H9 (cell line): ENCODE data around the gene PACSIN3. TPM values are rescaled to one million over a fixed set of nuclear protein-coding genes. Genes with fewer than 3 reads are reported as not detected.

Source experiments
- DNase-seq: peaks from one replicate; pipeline ENCODE4 v3.0.0-alpha.2; 2017
- H2AFZ ChIP-seq: one replicate; pipeline ENCODE4 v1.6.1; 2013; ENCODE audit warnings: mild to moderate bottlenecking, low read length, control low read depth, moderate library complexity
- H2AK5ac ChIP-seq: 2 replicates; pipeline ENCODE4 v1.6.1; 2013; ENCODE audit warnings: low read length, control low read depth, mixed read lengths; ENCODE audit not compliant: insufficient read length
- H2BK120ac ChIP-seq: one replicate; pipeline ENCODE4 v1.6.1; 2013; ENCODE audit warnings: low read depth, mild to moderate bottlenecking, low read length, control low read depth, inconsistent platforms; ENCODE audit not compliant: poor library complexity, severe bottlenecking
- H2BK12ac ChIP-seq: 2 replicates; pipeline ENCODE4 v1.6.1; 2013; ENCODE audit warnings: low read length, control low read depth, mixed read lengths, low read depth; ENCODE audit not compliant: insufficient read length
- H2BK15ac ChIP-seq: 2 replicates; pipeline ENCODE4 v1.6.1; 2013; ENCODE audit warnings: low read depth, low read length, control low read depth
- H2BK20ac ChIP-seq: one replicate; pipeline ENCODE4 v1.6.1; 2013; ENCODE audit warnings: low read depth, mild to moderate bottlenecking, low read length, control low read depth, inconsistent platforms; ENCODE audit not compliant: poor library complexity, severe bottlenecking
- H2BK5ac ChIP-seq: 2 replicates; pipeline ENCODE4 v1.6.1; 2013; ENCODE audit warnings: low read length, control low read depth, mixed read lengths; ENCODE audit not compliant: insufficient read length
- H3K14ac ChIP-seq: 2 replicates; pipeline ENCODE4 v1.6.1; 2013; ENCODE audit warnings: low read length, control low read depth; ENCODE audit not compliant: insufficient read depth
- H3K18ac ChIP-seq: 2 replicates; pipeline ENCODE4 v1.6.1; 2013; ENCODE audit warnings: low read depth, mild to moderate bottlenecking, mixed read lengths, low read length, control low read depth; ENCODE audit not compliant: insufficient read length
- H3K23ac ChIP-seq: 2 replicates; pipeline ENCODE4 v1.6.1; 2013; ENCODE audit warnings: low read length, control low read depth, mixed read lengths, low read depth; ENCODE audit not compliant: insufficient read length
- H3K23me2 ChIP-seq: 2 replicates; pipeline ENCODE4 v1.6.1; 2013; ENCODE audit warnings: low read depth, mild to moderate bottlenecking, mixed read lengths, low read length, control low read depth; ENCODE audit not compliant: insufficient read length, poor library complexity, severe bottlenecking
- H3K27ac ChIP-seq: 2 replicates; pipeline ENCODE4 v1.5.1; 2013; ENCODE audit warnings: low read length, control low read depth, mixed read lengths, low read depth; ENCODE audit not compliant: insufficient read length
- H3K27me3 ChIP-seq: 2 replicates; pipeline ENCODE4 v1.6.1; 2013; ENCODE audit warnings: low read length, control low read depth, inconsistent platforms; ENCODE audit not compliant: insufficient read depth
- H3K4ac ChIP-seq: 2 replicates; pipeline ENCODE4 v1.6.1; 2013; ENCODE audit warnings: low read depth, mild to moderate bottlenecking, control low read depth, inconsistent platforms, low read length, moderate library complexity
- H3K4me1 ChIP-seq: 2 replicates; pipeline ENCODE4 v1.6.1; 2013; ENCODE audit warnings: low read length, control low read depth, inconsistent platforms; ENCODE audit not compliant: insufficient read depth
- H3K4me2 ChIP-seq: 2 replicates; pipeline ENCODE4 v1.6.1; 2013; ENCODE audit warnings: low read length, control low read depth, mixed read lengths; ENCODE audit not compliant: insufficient read length, insufficient read depth
- H3K56ac ChIP-seq: 2 replicates; pipeline ENCODE4 v1.6.1; 2013; ENCODE audit warnings: low read depth, mild to moderate bottlenecking, mixed read lengths, low read length, control low read depth; ENCODE audit not compliant: insufficient read length
- H3K79me1 ChIP-seq: 2 replicates; pipeline ENCODE4 v1.6.1; 2013; ENCODE audit warnings: low read depth, mild to moderate bottlenecking, moderate library complexity, low read length, control low read depth, inconsistent platforms; ENCODE audit not compliant: insufficient read depth, poor library complexity, severe bottlenecking
- H3K79me2 ChIP-seq: 2 replicates; pipeline ENCODE4 v1.6.1; 2013; ENCODE audit warnings: low read length, control low read depth, inconsistent platforms; ENCODE audit not compliant: insufficient read depth
- H3K9ac ChIP-seq: 2 replicates; pipeline ENCODE4 v1.6.1; 2013; ENCODE audit warnings: low read length, control low read depth, mixed read lengths; ENCODE audit not compliant: insufficient read length; ENCODE audit errors: extremely low read depth
- H3K9me3 ChIP-seq: one replicate; pipeline ENCODE4 v1.6.1; 2013; ENCODE audit warnings: low read depth, low read length, inconsistent platforms; ENCODE audit not compliant: control insufficient read depth
- H3T11ph ChIP-seq: one replicate; pipeline ENCODE4 v1.6.1; 2013; ENCODE audit warnings: mild to moderate bottlenecking, low read length, control low read depth, inconsistent platforms
- H4K20me1 ChIP-seq: one replicate; pipeline ENCODE4 v1.6.1; 2013; ENCODE audit not compliant: control insufficient read depth, insufficient read length, insufficient read depth
- H4K5ac ChIP-seq: 2 replicates; pipeline ENCODE4 v1.6.1; 2013; ENCODE audit warnings: low read depth, mild to moderate bottlenecking, mixed read lengths, low read length, control low read depth; ENCODE audit not compliant: insufficient read length
- H4K8ac ChIP-seq: replicated peaks from 2 replicates; pipeline ENCODE4 v1.6.1; 2013; ENCODE audit warnings: low read length, control low read depth, mixed read lengths, low read depth; ENCODE audit not compliant: insufficient read length
- H4K91ac ChIP-seq: 2 replicates; pipeline ENCODE4 v1.6.1; 2013; ENCODE audit warnings: low read depth, mild to moderate bottlenecking, moderate library complexity, mixed read lengths, low read length, control low read depth; ENCODE audit not compliant: insufficient read length
- H3K27ac Mint-ChIP-seq, 3 experiments: 2 replicates in 2 of 3; 3 replicates in 1 of 3; pipeline ENCODE4 v1.8.0; 2020 to 2021; ENCODE audit warnings: mixed read lengths in 3 of 3, mild to moderate bottlenecking in 1 of 3, moderate library complexity in 1 of 3
- H3K27me3 Mint-ChIP-seq: 2 replicates; pipeline ENCODE4 v1.8.0; 2021; ENCODE audit warnings: low read depth, mild to moderate bottlenecking, moderate library complexity, mixed read lengths
- H3K36me3 Mint-ChIP-seq, 3 experiments: 2 replicates in 2 of 3; 3 replicates in 1 of 3; pipeline ENCODE4 v1.8.0; 2020 to 2021; ENCODE audit warnings: low read depth in 3 of 3, mixed read lengths in 3 of 3; ENCODE audit not compliant: insufficient read depth in 1 of 3
- H3K4me1 Mint-ChIP-seq, 2 experiments: 2 replicates each; pipeline ENCODE4 v1.8.0; 2020; ENCODE audit warnings: mixed read lengths in 2 of 2
- H3K4me3 Mint-ChIP-seq, 2 experiments: 2 replicates in 1 of 2; 3 replicates in 1 of 2; pipeline ENCODE4 v1.8.0; 2020 to 2021; ENCODE audit warnings: mild to moderate bottlenecking in 2 of 2, mixed read lengths in 2 of 2, moderate library complexity in 1 of 2
- H3K9me3 Mint-ChIP-seq, 2 experiments: 2 replicates in 1 of 2; 3 replicates in 1 of 2; pipeline ENCODE4 v1.8.0; 2020; ENCODE audit warnings: mild to moderate bottlenecking in 2 of 2, mixed read lengths in 2 of 2, moderate library complexity in 1 of 2
- CTCF ChIP-seq: fragments of 200-600 bp; sonication (generic); conservative IDR thresholded peaks from 3 replicates; pipeline ENCODE4 v1.8.0; 2021; ENCODE audit warnings: antibody characterized with exemption, mild to moderate bottlenecking
- WGBS: extraction: QIAGEN DNeasy Blood & Tissue Kit; methylation state at CpG from one replicate; pipeline ENCODE4 v1.1.7; 2013; ENCODE audit warnings: missing lambda C conversion rate, low lambda C conversion rate, mixed read lengths; ENCODE audit not compliant: insufficient read length; ENCODE audit errors: extremely low coverage; 5-methylcytosine and 5-hydroxymethylcytosine counted together
- total RNA-seq: library from RNA; stranded (reverse); gene quantifications from 2 replicates; pipeline ENCODE4 v1.2.1, GENCODE V29; 2021

PACSIN3 gene
- total RNA-seq, 1 experiment from 2014 or later, result 63.0 TPM

GRCh38 chr11:47179655-47179991, 6.6 kb downstream of the PACSIN3 start:
- Histone ChIP-seq H2BK20ac (no peak overlapping the region), H4K8ac (no peak overlapping the region), H2BK12ac (no peak overlapping the region), H2BK5ac (no peak overlapping the region), H3K27me3 (no peaks in the 10 kb centered on the region), H3K79me1 (peaks cover 9% of the 10 kb centered on the region), H2BK15ac (no peak overlapping the region), H3K4me1 (peaks cover 5% of the 10 kb centered on the region; the same call in 1 of the 2 replicates), H4K5ac (no peak overlapping the region), H4K20me1 (no peaks in the 10 kb centered on the region), H3K4ac (no peak overlapping the region), H3K79me2 (peaks cover 15% of the 10 kb centered on the region; the same call in 1 of the 2 replicates), H3K23me2 (peaks cover 8% of the 10 kb centered on the region), H3T11ph (no peak overlapping the region), H3K23ac (no peak overlapping the region), H3K18ac (no peak overlapping the region), H3K14ac (no peak overlapping the region), H3K9me3 (no peaks in the 10 kb centered on the region), H2AK5ac (no peak overlapping the region), H3K56ac (no peak overlapping the region), H3K9ac (no peak overlapping the region), H4K91ac (no peak overlapping the region), H2AFZ (no peak overlapping the region), H2BK120ac (no peak overlapping the region), H3K4me2 (no peak overlapping the region), H3K27ac (no peak overlapping the region)
- H3K27me3 Mint-ChIP-seq, result no peaks in the 10 kb centered on the region
- TF ChIP-seq CTCF, result peak; percentile 70
- peaks cover 23 to 25% of the 10 kb centered on the region in 2 experiments for H3K4me1 Mint-ChIP-seq
- WGBS, result no CpG with 5 or more reads among the region's 1 CpG
- no peaks in the 10 kb centered on the region for H3K9me3 Mint-ChIP-seq
- H3K36me3 Mint-ChIP-seq, result peaks cover 2 to 30% (median 27%) of the 10 kb centered on the region in 3 experiments; a peak in 5 of 7 replicates
- H3K27ac Mint-ChIP-seq, result peak overlapping the region in 2 of 3 experiments; percentile 38 to 65; a peak in 3 of 7 replicates
- no peak overlapping the region for H3K4me3 Mint-ChIP-seq
- peak; percentile 76 for DNase-seq
